WERI-Rb-1 (cell line): ENCODE data around the gene SETD2.

Experiments
- DNase-seq: peaks from one replicate; pipeline ENCODE4 v3.0.0-alpha.2; 2020
- H3K27ac ChIP-seq: fragments of 250-450 bp; sonication (Bioruptor Pico); 2 replicates; pipeline ENCODE4 v1.5.1; 2020; ENCODE audit warnings: mild to moderate bottlenecking, moderate library complexity
- H3K27me3 ChIP-seq: fragments of 250-450 bp; sonication (Bioruptor Pico); 2 replicates; pipeline ENCODE4 v1.5.1; 2021; ENCODE audit warnings: mild to moderate bottlenecking, low read depth, moderate library complexity; ENCODE audit not compliant: insufficient read depth, severe bottlenecking
- H3K36me3 ChIP-seq: fragments of 250-450 bp; sonication (Bioruptor Pico); 2 replicates; pipeline ENCODE4 v1.5.1; 2020; ENCODE audit warnings: mild to moderate bottlenecking, moderate library complexity
- H3K4me3 ChIP-seq: 2 replicates; pipeline ENCODE4 v1.5.1; 2011; ENCODE audit warnings: low read depth, mild to moderate bottlenecking, control low read depth, low read length
- H3K9me3 ChIP-seq: fragments of 250-450 bp; sonication (Bioruptor Pico); 2 replicates; pipeline ENCODE4 v1.5.1; 2021; ENCODE audit warnings: mild to moderate bottlenecking, moderate library complexity; ENCODE audit not compliant: severe bottlenecking
- CTCF ChIP-seq: IDR thresholded peaks from 2 replicates; pipeline ENCODE4 v1.5.1; 2011; ENCODE audit warnings: low read depth, mild to moderate bottlenecking, control low read depth, inconsistent platforms, low read length

The SETD2 gene

DNA sequence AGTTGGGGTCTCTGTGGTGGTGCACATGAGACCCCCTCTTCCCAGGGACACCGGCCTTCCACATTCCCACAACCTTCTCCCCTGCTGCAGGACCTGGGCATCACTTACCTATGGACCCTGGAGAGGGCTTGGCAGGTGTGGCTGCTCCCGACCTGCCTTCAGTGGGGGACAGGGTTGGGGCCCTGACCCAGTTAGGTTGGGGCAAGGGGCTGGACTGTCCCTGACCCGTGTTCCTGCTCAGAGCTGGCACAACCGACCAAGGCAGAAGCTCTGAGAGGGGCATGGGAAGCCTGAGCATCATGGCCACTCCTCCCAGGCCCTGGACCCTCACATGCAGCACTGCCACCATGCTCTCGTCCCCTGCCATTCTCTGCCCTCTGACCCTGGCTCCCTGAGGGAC, 178.3 kb downstream of the SETD2 start:
- DNase-seq: no peak

GRCh38 chr3:46984591-46985459, 179.1 kb downstream of the SETD2 start:
- TF ChIP-seq CTCF: no peak
- H3K27me3 ChIP-seq: no peaks in the 10 kb centered on the region
- no peak overlapping the region for H3K4me3 ChIP-seq
- DNase-seq: no peak
- peaks cover 8% of the 10 kb centered on the region; the same call in 1 of the 2 replicates for H3K36me3 ChIP-seq
- H3K27ac ChIP-seq: no peak overlapping the region
- H3K9me3 ChIP-seq: no peaks in the 10 kb centered on the region

More for the DNA sequence above, 178.3 kb downstream of the SETD2 start:
- Histone ChIP-seq H3K4me3 (no peak overlapping the region), H3K9me3 (no peaks in the 10 kb centered on the region), H3K36me3 (peaks cover 8% of the 10 kb centered on the region; the same call in 1 of the 2 replicates), H3K27me3 (no peaks in the 10 kb centered on the region), H3K27ac (no peak overlapping the region)
- no peak for TF ChIP-seq CTCF

DNA sequence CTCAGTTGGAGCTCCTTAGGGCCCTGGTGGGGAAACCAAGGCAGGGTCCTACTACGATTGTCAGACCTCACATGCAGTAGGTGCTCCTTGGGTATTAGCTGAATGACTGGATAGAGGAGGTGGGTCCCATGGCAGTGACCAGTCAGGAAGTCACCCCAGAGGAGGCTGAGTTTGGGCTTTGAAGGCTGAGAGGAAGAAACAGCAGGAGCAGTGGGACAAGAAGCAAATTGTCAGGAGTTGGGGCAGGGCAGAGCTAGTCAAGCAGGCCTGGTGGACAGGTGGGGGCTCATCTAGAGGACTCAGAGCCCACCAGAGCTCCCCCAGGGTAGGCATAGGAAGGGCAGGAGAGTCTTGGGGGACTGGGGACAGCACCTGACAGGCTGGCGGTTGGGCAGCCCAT, 181.4 kb downstream of the SETD2 start:
- no peak for DNase-seq
- Histone ChIP-seq H3K4me3 (no peak overlapping the region), H3K27ac (no peak overlapping the region), H3K27me3 (no peaks in the 10 kb centered on the region), H3K36me3 (no peaks in the 10 kb centered on the region), H3K9me3 (no peaks in the 10 kb centered on the region)
- no peak for TF ChIP-seq CTCF

DNA sequence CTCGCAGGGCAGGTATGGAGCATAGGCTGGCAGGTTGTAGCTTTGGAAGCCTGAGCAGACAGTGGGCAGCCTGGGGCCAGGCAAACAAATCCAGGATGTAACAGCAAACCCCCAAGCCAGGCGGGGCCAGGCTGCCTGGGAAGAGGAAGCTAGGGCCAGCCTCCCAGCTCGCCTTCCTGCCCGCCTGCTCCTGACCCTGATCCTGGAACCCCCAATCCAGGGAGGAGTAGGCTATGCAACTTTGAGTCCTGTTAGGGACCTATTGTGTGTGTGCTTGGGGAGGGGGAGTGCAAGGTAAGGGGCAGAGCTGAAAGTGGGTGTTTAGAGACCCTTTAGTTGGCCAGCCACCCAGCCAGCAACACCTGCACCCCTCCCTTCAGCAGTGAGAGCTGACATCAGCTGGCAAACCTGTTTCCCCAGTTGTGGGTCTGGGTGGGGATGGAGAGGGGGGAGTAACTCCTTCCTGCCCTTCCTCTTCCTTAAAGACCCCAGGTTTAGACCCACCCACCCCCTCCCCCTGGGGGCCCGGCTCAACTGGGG, 181.9 kb downstream of the SETD2 start:
- H3K27me3 ChIP-seq: no peaks in the 10 kb centered on the region
- H3K4me3 ChIP-seq: no peak overlapping the region
- H3K27ac ChIP-seq: no peak overlapping the region
- TF ChIP-seq CTCF: no peak
- H3K9me3 ChIP-seq: no peaks in the 10 kb centered on the region
- H3K36me3 ChIP-seq: no peaks in the 10 kb centered on the region
- DNase-seq: no peak

- no peak for TF ChIP-seq CTCF
- Histone ChIP-seq H3K9me3 (no peaks in the 10 kb centered on the region), H3K27ac (peak overlapping the region; percentile 76), H3K27me3 (no peaks in the 10 kb centered on the region), H3K36me3 (peaks cover 6% of the 10 kb centered on the region), H3K4me3 (peak overlapping the region; percentile 79)
- DNase-seq: no peak
Observed at GRCh38 chr3:46979958-46980497, 183.9 kb downstream of the SETD2 start.
